ENCODE results near the gene PCSK5.

DNA sequence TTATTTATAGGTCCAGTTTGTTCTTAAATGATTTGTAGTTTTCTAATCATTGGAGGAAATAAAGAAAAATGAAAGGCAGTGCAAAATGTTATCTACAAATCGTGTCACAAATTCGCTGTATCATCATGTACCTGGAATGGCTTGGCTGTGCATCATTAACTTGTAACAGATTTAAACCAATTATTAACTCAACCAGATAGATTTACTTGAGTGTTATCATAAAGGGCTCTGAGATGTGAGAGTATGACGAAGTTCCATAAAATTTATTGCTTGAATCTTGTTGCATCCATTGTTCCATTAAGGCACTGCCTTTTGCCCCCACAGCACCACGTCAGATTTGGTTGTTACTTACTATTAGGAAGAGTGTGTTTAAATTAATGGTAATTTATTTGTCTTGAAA is 23.5 kb downstream of the PCSK5 start:
- TF ChIP-seq, protein P1, sequence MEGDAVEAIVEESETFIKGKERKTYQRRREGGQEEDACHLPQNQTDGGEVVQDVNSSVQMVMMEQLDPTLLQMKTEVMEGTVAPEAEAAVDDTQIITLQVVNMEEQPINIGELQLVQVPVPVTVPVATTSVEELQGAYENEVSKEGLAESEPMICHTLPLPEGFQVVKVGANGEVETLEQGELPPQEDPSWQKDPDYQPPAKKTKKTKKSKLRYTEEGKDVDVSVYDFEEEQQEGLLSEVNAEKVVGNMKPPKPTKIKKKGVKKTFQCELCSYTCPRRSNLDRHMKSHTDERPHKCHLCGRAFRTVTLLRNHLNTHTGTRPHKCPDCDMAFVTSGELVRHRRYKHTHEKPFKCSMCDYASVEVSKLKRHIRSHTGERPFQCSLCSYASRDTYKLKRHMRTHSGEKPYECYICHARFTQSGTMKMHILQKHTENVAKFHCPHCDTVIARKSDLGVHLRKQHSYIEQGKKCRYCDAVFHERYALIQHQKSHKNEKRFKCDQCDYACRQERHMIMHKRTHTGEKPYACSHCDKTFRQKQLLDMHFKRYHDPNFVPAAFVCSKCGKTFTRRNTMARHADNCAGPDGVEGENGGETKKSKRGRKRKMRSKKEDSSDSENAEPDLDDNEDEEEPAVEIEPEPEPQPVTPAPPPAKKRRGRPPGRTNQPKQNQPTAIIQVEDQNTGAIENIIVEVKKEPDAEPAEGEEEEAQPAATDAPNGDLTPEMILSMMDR (IDR thresholded peaks at IDR 0.05): no peak
- no peak for TF ChIP-seq POLR2A (IDR thresholded peaks at IDR 0.05; ENCODE audit: low read depth)
- TF ChIP-seq EP300 (IDR thresholded peaks at IDR 0.05): no peak
- no peak for TF ChIP-seq POLR2AphosphoS5 (IDR thresholded peaks at IDR 0.05)
